ENCODE data around the gene TIMM44.
"Not testable (repeated sequence)": the region's sequence is repeated elsewhere in the genome, so short reads cannot be mapped to it uniquely, and the experiment has no call there.

Gene TIMM44

DNA sequence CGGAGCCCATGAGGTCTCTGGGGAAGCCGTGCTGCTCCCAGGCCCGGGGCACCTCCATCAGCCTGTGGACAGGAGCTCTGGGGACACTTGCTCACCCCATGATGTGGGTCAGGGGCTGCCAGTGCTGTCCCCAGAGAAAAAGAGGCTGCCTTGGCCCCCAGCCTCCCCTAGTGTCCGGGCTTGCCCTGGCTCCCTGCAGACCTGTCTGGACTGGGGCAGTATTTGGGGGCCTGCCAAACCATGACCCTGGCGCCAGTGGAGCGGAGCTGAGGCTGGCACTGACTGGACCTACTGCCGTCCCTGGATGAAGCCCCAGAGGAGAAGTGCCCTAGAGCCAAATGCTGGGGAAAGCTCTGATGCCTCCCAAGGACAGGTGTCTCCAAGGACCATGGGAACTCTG is 31.6 kb upstream of the TIMM44 start:
- FAIRE-seq = no peak

DNA sequence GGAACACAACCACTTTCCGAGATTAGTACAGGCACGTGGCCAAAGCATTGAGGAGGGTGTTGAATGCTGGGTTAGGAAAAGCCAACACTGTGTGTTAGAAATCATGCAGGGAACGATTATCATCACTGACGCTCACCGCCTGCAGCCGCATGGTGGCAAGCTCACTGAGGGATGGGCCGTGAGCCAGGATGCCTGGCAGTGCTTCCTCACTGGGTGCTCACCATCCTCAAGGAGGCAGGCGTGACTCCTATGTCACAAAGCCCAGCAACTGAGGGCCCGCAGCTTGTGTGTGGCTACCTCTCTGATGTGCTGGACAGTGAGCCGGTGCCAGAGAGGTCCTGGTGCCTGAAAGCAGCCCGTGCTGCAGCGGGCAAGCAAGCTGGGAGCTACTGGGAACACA is 30.4 kb upstream of the TIMM44 start:
- no peak for FAIRE-seq

DNA sequence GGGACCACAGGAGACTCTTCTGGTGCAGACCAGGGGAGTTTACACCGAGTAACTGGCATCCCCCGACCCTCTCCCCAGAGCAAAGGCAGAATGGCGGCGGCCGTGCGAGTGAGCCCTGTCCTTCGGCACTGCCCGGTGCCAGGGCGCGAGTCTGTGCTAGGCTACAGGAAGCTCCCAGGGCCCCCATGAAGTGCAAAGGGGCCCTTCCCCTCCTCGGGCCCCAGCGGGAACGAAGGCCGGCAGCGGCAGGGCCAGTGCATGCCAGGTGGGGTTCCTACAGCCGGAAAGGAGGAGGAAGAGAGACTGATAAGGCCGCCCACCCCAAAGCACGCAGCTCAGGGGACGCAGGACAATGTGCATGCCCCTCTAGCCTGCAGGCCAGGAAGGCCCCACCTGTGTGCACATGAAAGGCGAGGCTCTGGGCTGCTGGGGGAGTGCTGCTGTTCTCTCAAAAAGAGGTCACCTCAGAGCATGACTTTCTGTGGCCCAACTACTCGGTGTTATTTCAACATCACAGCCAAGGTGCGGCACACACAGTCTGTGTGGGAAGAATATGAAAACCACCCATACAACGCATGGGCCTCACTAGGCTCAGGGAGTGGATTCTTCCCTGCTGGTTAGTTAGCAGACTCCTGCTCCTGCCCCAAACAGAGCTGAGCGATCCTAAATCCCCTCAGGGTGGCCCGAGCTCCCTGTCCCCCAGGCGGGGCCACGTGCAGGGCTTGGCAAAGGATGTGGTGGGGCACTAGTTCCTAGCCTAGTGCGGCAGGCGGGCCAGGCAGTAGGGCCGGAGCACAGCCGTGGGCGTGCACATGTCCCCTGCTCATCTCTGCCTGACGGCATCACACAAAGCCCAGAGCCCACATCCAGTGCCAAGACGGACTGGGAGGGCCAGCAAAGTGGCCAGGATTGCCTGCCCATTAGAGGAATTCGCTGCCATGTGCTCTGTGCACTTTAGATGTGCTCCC is 28.4 kb upstream of the TIMM44 start:
- no peak for FAIRE-seq

DNA sequence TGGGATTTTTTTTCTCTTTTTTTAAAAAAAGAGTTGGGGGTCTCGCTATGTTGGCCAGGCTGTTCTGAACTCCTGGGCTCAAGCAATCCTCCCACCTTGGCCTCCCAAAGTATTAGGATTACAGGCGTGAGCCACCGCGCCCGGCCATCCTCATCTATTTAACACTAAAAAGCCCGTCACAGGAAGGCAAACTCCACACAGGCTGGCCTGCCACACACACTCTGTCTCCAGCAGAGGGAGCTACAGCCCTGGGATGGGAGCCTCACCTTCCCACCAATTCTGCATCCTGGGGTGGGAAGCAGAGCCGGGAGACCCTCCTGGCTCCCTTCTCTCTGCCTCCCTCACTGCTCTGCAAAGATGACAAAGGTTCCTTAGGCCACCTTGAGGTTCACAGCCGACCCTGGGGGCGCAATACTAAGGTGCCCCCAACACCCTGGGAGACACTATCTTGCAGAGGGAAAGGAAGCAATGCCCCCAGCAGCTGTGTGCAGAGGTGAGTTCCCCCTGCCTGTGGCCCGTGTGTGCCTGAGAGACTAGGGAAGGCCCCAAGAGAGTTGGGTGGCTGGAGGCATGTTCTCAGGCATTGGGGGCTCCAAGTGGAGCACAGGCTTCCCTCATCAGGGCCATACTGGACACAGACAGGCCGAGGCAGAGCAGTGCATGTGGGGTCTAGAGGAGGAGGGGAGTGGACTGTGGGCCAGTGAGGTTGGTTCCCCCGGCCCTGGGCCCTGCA is 27.4 kb upstream of the TIMM44 start:
- FAIRE-seq = no peak

DNA sequence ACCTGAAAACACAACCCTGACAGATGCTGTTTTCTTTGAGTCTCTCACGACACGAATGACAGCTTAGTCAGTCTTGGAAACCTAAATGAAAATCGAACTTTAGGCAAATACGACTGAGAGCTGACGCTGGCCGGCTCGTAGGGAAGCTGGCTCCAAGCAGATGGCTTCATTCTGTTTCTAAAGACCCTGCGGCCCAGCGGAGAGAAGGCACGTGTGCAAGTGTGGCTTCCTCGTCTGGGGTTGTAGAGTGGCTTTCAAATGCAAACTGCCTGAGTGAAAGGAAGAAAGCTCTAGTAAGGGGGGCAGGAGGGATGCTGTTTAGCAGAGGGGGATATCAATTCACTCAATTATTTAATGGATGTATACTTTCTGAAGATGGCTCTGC is 26.1 kb upstream of the TIMM44 start:
- FAIRE-seq = no peak

DNA sequence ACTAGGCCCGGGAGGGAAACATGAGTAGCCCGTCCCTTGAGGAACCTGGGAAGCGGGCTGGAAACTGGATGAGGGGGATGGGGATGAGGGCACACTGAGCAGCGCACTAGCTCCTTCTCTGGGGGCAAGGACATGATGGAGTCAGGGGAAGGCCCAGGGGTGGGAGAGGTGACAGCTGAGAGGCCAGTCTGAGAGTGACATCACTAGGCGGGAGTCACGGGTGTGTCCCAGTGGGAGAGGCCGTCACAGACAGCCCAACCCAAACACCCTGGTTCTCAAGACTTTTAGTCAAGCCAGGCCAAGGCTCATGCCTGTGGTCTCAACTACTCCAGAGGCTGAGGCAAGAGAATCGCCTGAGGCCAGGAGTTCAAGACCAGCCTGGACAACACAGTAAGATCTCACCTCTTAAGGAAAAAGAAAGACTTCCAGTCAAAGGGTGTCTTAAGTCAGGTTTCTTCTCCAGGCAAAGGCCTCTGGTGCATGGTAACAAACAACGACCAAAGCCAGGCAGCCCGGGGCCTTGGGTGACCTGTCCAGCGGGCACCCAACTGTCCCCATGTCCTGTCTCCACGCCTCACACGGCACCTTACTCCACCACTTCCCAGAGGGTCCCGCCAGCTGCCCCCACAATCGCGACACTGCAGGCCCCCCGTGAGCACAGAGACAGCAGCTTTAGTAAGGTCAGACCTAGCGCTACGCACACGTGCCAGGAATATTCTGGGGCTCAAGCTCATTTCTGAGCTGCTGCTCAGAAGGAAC is 25.5 kb upstream of the TIMM44 start:
- no peak for FAIRE-seq

DNA sequence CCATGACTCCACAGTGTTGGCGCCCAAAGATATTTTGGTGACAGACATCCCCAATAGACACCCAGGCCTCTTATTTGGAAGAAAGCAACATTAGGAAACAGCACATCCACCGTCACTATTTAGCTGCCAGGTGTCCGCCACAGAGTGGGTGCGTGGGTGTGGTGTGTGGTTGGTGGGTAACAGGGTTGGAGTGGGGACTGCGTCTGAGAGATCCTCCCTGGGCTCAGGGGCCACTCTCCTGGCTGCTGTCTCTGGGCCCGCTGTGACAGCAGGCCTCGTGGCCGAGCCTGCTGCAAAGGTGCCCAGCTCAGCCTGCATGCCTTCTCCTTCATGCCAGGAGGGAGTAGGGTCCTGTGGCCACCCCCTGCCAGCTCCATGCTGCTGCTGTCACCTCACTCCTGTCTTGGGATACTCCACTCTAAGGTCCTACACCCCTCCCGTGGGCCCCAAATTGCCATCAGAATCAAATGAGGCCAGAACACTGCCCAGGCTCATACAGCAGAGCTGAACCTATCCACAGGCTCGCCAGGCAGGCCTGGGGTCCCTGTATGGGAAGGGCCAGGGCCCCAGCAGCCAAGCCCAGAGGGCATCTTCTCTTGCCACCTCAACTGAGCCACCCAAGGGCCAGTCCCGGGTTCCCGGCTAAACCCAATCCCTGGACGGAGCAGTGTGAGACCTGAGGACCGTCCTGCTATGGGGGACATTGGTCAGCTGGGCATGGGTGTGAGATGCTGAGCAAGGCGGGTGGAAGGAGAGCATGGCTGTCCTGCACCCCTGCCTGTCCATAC is 24.7 kb upstream of the TIMM44 start:
- FAIRE-seq = no peak

DNA sequence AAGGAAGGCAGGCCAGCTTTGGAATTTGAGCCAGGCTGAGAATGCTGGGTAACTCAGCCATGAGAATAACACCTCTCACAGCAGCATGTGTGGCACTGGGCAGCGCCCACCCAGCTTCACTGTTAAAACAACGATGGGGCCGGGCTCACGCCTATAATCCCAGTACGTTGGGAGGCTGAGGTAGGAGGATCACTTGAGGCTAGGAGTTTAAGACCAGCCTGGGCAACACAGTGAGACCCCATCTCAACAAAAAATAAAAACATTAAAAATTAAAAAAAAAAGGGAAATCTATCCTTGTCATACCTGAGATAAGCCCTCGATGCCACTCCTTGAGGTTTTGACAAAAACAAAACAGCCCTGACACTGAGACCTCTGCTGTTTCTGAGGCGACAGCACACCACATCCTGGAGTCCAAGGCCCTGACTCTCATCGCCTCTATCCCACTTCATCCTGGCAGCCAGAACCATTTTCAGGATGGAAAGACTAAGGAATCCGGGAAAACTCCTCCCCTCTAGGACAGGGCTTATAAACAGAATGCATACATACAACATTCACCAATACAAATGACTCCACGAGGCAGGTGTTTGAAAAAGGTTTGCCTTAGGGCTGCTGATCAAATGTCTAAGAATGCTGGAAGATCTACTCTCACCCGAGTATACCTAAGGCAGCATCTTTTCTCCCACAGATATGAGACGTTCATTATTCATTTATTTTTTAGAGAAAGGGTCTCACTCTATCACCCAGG is 22.6 kb upstream of the TIMM44 start:
- no peak for FAIRE-seq

DNA sequence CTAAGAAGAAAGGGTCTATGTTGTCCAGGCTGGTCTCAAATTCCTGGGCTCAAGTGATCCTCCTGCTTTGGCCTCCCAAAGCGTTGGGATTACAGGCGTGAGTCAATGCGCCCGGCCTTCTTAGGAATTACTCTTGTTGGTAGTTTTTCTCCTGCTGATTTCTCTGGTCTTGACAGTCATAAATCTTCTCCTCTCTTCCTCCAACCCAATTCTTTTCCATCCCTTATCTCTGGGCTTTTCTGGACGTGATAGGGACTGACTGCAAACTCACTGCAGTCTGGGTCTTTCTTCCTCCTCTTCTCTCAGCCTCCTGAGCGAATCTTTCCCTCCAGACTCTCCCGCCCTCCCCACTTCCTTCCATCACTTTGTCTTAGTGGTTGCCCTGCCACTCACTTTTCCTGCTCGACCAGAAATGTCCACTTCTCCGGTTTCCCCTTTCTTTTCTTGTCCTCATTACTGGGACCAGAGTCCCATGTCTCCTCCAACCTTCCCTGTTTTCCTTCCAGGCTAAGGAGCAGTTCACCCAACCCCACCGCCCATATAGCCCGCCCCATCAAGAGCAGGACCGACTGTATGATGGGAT is 21.9 kb upstream of the TIMM44 start:
- FAIRE-seq = no peak

DNA sequence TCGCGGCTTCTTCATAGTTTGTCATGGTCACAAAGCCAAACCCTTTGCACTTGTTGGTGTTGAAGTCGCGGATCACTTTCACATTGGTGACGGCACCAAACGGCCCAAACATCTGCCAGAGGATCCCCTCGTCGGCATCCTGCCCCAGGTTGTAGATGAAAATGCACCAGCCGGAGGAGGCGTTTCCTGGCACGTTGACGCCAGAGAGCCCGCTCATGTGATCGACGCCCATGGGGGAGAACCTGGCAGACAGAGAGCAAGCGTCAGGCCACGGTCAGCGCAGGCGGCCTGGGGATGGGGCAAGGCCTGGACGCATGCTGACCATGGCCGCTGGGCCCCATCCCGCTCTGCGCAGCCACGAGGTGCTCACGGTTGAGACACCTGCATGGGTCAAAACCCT is 20.1 kb upstream of the TIMM44 start:
- no peak for FAIRE-seq

DNA sequence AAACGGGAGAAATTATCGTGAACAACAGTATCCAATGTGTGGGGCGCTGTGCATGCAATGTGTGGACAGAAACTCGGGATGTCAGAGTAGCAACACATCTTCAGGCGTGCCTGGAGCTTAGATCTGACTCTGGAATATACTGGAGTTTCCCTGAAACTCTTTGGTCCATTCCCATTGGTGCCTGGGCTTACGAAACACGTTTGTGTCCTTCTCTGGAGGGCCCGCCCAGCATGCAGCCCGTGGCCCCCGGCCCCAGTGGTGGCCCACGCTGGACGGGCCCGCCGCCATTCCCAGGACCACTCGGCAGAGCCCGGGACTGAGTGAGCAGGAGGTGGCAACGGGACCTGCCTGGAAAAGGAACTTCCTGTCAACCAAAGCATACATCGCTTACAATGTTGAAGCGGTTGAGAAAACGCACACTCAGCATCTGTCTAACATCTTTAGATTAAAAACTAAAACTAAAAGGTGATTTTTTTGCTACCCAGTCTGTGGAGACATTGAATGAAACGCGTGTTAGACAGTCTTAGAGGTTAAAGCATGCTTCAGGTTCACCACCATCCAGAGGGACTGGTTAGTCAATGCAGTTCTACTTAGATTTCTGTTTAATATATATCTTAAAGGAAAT is 19.3 kb upstream of the TIMM44 start:
- no peak for FAIRE-seq

DNA sequence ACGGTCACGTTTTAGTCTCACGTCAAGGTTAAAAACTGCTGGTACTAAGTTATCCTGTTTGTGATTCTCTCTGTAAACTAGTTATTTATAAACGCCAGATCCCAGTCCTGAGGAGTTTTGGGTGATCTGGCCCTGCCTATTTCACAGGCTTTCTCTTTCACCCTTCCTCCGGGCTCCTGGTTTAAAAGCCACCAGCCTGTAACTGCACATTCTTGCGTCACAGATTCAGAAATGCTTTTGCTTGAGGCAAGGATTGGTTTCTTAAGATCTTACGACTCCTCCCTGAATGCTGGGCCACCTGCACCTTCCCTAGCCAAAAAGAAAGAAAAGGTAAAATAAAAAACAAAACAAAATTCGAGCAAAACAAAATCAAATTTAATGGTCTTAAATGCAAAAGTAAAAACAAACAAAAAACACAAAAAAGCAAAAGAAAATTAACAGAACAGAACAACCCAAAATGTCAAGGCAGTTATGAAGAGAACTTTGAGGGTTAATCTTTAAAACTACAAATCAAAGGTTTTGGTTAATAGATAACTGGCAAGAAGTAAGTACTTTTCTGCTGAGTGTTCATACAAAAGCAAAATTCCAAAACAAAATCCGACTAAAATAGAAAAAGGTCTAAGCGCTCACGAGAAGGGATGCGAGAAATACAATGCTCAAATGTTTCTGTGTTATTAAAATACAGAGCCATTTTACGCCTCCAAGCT is 18.6 kb upstream of the TIMM44 start:
- no peak for FAIRE-seq

DNA sequence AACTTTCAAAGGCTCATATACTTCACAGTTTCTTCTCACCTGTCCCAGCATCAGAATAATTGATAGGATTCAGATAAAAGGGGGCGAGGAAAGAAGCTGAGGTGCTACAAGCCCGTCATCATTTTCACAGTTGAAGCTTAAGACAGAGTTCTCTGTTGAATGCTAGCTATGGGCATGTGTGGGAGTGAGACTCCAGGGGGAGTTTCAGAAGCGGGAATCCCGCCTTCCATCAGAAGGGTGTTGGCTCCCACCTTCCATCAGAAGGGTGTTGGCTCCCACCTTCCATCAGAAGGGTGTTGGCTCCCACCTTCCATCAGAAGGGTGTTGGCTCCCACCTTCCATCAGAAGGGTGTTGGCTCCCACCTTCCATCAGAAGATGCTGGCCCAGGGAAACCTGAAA is 17.6 kb upstream of the TIMM44 start:
- not testable (repeated sequence) for FAIRE-seq

DNA sequence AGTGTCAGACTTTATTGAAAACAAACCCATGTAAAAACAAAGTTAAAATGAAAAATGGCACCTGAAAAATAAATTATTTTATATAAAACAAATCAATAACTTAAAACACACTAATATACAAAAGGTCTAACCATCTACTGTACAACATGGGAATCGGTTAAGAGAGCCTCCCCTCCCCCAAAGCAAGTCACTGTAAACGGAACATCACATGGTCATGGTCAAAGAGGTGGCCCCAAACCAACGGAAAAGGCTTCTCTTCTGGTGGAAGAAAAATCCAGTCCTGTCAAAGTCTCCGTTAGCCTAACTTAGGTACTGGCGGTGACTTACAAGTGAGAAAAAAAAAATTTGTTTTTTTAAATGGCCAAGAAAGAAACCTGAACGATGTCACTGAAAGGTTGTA is 15.7 kb upstream of the TIMM44 start:
- no peak for FAIRE-seq

DNA sequence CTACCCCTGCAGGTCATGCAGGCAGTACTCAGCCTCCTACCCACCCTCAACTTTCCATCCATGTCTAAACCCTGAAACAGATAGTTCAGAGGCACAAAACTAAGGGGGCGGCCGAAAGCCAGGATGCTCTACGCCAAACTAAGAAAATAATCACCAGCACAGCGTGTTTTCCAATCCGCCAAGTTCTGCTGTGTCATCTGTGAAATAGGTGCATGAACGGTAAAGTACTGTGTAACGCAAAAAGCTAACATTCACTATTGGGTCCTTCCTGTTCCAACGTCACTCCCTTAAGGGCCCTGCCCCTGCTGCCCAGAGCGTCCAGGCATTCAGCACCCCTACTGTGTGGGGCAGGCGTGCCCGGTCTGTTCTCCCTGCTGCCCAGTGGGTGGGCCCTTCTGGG is 12.2 kb upstream of the TIMM44 start:
- no peak for FAIRE-seq

DNA sequence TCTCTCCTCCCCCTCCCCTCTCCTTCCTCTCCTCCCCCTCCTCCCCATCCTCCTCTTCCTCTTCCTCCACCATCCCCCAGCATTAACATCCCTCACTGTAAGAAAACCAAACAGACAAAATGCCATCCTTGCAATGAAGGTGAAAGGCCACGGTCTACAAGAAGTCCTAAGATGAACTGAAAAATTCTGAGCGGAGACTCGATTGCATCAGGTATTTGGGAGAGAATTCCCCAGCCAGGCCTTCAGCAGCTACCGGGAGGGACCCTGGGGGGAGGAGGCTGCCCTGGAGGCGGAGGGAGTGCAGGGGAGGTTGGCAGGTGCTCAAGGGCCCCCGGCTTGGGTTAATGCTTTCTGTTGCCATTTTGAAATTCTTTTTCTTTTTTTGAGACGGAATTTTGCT is 10.1 kb upstream of the TIMM44 start:
- FAIRE-seq = no peak

DNA sequence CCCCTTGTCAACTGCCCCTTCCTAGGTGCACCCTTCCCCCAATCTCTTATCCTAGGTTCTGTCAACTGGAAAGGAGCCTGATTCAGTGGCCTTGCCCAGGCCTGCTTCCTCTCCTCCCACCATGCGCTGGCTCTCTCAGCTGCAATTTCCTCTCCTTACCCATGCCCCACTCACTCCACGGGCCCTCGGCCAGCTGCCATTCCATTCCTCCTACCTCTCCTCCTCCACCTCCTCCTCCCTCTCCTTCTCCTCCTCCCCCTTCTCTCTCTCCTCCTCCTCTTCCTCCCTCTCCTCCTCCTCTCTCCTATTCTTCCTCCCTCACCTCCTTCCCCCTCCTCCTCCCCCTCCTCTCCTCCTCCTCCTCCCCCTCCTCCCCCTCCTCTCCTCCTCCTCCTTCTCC is 9.6 kb upstream of the TIMM44 start:
- FAIRE-seq = no peak

DNA sequence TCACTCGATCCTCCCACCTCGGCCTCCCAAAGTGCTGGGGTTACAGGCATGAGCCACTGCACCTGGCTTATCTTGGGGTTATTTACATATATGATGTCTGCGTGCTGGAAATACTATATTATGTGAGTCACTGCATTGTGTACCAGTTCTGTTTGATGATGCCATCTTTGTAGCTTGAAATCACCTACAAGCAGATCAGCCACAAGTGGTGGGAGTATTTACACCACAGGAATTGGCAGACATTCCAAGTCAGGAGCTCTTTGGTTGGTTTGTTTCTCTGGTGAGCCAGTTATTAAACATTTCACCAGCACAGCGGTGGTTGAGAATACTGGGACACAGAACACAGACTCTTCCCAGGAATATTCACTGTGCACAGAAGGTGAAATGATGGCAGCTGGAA is 4.5 kb upstream of the TIMM44 start:
- no peak for FAIRE-seq

DNA sequence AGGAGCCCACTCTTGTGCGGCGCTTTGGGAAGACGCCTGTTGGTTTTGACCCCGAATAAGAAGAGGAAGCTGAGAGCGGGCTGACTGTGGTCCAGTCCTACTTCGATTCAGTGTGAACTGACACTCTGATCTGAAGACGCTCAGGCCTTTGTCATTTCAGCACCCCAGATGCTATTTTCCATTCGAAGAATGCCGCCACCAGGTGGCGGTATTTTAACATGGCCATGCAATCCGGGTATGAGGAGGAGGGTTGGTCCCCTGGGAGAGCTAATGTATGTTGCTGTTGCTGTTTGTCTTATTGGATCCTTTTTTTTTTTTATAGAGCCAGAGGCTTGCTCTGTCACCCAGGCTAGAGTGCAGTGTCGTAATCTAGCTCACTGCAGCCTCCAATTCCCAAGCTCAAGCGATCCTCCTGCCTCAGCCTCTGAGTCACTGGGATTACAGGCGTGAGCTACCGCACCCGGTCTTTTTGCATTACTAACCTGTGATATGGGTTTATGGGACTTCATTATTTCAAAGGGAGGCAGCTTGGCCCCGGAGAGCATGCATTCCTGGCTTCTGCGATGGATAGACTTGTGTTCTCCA is 803 bp upstream of the TIMM44 start:
- FAIRE-seq = peak; percentile 77

DNA sequence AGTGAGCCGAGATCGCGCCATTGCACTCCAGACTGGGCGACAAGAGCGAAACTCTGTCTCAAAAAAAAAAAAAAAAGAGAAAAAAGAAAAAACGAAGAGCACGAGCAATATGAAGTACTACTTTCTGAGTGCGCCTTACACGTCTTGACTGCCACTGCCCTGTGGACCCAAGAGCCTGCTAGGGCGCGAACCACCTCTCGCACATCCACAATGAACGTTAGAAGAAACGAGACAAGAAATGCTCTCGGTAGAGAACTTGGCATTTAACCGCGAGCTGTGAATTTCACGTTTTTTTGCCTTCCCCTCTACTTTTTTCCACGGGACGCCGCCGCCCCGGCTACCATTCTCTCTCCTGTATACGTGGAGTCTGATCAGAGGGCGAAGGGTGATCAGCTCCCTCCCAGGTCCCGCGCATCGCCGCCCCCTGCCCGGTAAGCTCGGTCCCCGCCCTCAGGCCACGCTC is 454 bp downstream of the TIMM44 start:
- FAIRE-seq = no peak

Data from A204.1 (cell line).